RWPE1 (cell line): Measurements from ENCODE around the gene EPM2A.

Source experiments
- CTCF ChIA-PET: fragments of 350-600 bp; sonication (Branson Sonifier 250); formaldehyde crosslinking; extraction: SDS; loops from one replicate; lab custom pipeline; 2021; lab: Yijun Ruan, JAX
- POLR2A ChIA-PET: fragments of 400-600 bp; formaldehyde crosslinking; extraction: SDS; loops from one replicate; lab custom pipeline; 2020; ENCODE audit warnings: antibody characterized with exemption; ENCODE audit not compliant: low non-redundant PET; lab: Yijun Ruan, JAX
- DNase-seq: peaks from one replicate; pipeline ENCODE4 v3.0.0; 2012; ENCODE audit warnings: low spot score
- H3K27ac ChIP-seq: fragments of 450-650 bp; 2 replicates; pipeline ENCODE4 v1.5.1; 2017
- CTCF ChIP-seq: fragments of 450-650 bp; conservative IDR thresholded peaks from 2 replicates; pipeline ENCODE4 v1.5.1; 2017; ENCODE audit warnings: low read depth, mild to moderate bottlenecking

The EPM2A gene

GRCh38 chr6:145728444-145729385 lies 6.6 kb downstream of the EPM2A start:
- no peak for DNase-seq
- H3K27ac ChIP-seq: no peak overlapping the region
- ChIA-PET POLR2A (no interaction called here), CTCF (no interaction called here)
- no peak for TF ChIP-seq CTCF

GRCh38 chr6:145727817-145728388 lies 7.4 kb downstream of the EPM2A start:
- no peak for TF ChIP-seq CTCF
- CTCF ChIA-PET: no interaction called here
- H3K27ac ChIP-seq: no peak overlapping the region
- POLR2A ChIA-PET: no interaction called here
- DNase-seq: no peak

GRCh38 chr6:145725570-145725969 lies 9.8 kb downstream of the EPM2A start:
- H3K27ac ChIP-seq: no peak overlapping the region
- POLR2A ChIA-PET: no interaction called here
- no peak for TF ChIP-seq CTCF
- CTCF ChIA-PET: no interaction called here
- DNase-seq: no peak

- ChIA-PET CTCF (no interaction called here), POLR2A (no interaction called here)
Measured at GRCh38 chr6:145723646-145724045, 11.7 kb downstream of the EPM2A start.

GRCh38 chr6:145722190-145722589 lies 13.1 kb downstream of the EPM2A start:
- CTCF ChIA-PET: no interaction called here
- POLR2A ChIA-PET: no interaction called here
- no peak for DNase-seq
- H3K27ac ChIP-seq: no peak overlapping the region
- TF ChIP-seq CTCF: no peak

More at GRCh38 chr6:145723646-145724045, 11.7 kb downstream of the EPM2A start:
- no peak overlapping the region for H3K27ac ChIP-seq
- TF ChIP-seq CTCF: no peak
- DNase-seq: no peak

- ChIA-PET POLR2A (no interaction called here), CTCF (no interaction called here)
- H3K27ac ChIP-seq: no peak overlapping the region
- TF ChIP-seq CTCF: no peak
- no peak for DNase-seq
Measured at GRCh38 chr6:145721144-145721543, 14.2 kb downstream of the EPM2A start.
